ENCODE results near the gene ZCCHC7.
"Not testable (repeated sequence)": the region's sequence is repeated elsewhere in the genome, so short reads cannot be mapped to it uniquely, and the experiment has no call there.

The ZCCHC7 gene

DNA sequence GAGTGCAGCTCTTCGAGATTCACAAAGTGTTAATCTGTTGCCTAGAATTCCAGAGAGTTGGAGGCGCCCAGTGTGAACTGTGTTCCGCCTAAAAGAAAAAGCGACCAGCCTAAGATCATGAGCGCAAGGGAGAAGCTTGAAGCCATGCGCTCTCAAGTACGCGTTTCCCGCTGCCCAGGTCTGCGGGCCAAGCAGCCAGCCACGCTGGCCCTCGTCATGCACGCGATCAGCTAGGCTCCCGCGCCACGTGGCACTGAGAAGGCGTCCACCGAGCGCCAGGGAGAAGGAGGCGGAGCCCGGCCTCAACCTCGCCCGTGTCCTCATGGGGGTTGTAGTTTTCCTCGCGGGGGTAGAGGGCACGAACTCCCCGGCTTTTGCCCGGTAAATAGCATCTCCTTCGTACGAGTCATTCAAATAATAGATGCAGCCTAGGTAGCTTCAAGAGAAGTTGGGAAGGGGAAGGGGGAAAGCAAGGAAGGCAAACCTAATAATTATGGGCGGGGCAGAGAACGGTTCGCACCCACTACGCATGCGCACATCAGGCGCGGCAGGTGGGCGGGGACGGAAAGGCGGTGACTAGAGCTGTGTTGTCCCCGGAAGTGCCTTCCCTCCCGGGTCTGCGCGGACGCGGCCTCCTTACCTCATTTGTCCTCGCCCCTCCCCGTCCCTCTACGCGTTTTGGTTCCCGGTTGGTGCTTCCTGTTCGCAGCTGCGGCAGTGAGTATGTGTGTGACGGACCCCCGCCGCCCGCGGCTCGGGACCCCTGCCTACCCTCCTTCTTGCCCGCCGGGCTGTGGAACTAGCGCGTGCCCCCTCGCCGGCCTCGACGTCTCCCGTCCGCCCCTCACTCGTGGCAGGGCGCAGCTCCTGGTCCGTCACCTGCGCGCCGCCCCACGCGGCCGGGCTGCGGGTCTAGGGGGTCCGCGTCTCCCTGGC is at the start of gene ZCCHC7:
TSS of gene ZCCHC7 (plus strand) at position 668 of the 936 bp plus-strand sequence.
- DNase-seq (ENCODE audit: extremely low read depth, low read depth) = peak; percentile 88
- TF ChIP-seq, protein P1, sequence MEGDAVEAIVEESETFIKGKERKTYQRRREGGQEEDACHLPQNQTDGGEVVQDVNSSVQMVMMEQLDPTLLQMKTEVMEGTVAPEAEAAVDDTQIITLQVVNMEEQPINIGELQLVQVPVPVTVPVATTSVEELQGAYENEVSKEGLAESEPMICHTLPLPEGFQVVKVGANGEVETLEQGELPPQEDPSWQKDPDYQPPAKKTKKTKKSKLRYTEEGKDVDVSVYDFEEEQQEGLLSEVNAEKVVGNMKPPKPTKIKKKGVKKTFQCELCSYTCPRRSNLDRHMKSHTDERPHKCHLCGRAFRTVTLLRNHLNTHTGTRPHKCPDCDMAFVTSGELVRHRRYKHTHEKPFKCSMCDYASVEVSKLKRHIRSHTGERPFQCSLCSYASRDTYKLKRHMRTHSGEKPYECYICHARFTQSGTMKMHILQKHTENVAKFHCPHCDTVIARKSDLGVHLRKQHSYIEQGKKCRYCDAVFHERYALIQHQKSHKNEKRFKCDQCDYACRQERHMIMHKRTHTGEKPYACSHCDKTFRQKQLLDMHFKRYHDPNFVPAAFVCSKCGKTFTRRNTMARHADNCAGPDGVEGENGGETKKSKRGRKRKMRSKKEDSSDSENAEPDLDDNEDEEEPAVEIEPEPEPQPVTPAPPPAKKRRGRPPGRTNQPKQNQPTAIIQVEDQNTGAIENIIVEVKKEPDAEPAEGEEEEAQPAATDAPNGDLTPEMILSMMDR (IDR thresholded peaks at IDR 0.05; ENCODE audit: low read depth, low read length) = no peak

DNA sequence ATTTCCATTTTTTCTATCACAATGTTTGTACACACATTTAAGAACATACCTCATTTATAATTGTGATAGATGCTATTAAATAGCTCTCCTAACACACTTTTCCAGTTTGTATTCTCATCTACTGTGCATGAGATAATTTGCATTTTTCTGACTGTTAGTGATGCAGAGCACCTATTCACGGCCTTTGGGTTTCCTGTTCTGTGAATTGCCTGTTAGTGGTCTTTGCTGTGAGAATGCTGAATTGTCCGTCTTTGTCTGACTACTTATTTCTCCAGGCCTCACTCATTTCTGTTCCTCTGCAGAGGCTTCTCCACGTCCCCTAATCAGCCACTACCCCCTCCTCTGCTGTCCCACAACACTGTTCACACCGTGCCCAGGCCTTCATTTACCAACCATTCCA is 45.6 kb upstream of the ZCCHC7 start:
- not testable (repeated sequence) for DNase-seq (ENCODE audit: extremely low read depth, low read depth)

DNA sequence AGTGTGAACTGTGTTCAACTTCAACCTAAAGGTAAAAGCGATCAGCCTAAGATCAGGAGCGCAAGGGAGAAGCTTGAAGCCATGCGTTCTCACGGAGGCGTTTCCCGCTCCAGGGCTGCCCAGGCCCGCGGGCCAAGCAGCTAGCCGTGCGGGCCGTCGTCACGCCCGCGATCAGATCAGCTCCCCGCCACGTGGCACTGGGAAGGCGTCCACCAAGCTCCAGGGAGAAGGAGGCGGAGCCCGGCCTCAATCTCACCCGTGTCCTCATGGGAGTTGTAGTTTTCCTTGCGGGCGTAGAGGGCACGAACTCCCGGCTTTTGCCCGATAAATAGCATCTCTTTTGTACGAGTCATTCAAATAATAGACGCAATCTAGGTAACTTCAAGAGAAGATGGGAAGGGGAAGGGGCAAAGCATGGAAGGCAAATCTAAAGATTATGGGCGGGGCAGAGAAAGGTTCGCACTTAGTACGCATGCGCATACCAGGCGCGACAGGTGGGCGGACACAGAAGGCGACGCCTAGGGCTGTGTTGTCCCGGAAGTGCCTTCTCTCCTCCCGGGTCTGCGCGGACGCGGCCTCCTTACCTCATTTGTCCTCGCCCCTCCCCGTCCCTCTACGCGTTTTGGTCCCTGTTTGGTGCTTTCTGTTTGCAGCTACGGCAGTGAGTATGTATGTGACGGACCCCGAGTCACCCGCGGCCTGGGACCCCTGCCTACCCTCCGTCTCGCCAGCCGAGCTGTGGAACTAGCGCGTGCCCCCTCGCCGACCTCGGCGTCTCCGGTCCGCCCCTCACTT is 40.8 kb upstream of the ZCCHC7 start:
- TF ChIP-seq, protein P1 (IDR thresholded peaks at IDR 0.05; ENCODE audit: low read depth, low read length) = no peak
- DNase-seq (ENCODE audit: extremely low read depth, low read depth) = peak; percentile 78

DNA sequence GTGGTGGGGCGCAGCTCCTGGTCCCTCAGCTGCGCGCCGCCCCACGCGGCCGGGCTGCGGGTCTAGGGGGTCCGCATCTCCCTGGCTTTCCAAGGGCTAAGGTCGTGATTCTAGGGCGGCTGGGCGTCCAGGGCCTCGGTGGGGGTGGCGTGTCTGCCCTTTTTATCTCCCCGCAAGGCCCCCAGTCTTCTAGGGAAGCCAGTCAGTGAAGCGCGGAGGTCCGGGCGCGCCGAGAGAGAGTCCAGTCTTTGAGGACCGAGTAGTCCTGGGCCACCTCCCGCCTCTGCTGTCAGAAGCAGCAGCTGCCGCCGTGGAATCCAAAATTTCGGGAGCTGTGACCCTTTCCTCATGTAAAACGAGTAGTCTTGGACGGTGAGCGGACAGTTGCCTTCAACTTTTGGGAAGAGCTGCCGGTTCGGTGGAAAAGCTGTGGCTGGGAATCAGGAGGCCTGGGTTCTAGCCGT is 40.2 kb upstream of the ZCCHC7 start:
- DNase-seq (ENCODE audit: extremely low read depth, low read depth) = not testable (repeated sequence)

DNA sequence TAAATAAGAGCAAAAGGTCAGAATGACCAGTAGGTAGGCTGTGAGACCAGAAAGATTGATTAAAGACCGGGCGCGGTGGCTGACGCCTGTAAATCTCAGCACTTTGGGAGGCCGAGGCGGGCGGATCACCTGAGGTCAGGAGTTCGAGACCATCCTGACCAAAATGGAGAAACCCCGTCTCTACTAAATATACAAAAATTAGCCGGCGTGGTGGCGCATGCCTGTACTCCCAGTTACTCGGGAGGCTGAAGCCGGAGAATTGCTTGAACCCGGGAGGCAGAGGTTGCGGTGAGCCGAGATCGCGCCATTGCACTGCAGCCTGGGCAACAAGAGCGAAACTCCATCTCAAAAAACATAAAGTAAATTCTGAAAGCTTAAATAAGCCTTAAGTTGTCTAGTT is 38.9 kb upstream of the ZCCHC7 start:
- DNase-seq (ENCODE audit: extremely low read depth, low read depth) = not testable (repeated sequence)

DNA sequence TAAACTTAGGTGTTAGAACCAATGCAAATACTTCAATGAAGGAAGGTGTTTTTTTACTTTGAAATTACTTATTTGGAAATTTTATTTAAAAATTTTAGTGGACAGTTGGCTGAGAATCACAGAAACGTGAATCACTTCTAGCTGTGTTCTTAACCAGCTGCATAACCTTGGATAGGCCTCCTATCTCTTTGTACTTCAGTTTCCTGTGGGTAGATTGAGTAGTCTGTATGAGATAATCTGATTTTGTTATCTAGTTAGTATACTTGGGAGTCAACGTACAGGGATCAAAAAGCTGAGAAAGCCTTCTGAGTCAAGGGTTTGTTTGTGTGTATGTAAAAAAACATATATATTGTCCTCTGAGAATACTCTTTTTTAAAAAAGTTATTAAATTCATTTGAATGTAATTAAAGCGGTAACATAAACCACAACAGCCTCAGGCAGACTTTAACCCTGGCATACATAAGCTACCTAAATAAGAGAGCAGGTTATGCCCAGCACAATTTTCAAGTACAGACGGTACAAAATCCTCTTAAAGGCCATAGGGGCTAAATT is 38.1 kb upstream of the ZCCHC7 start:
- TF ChIP-seq, protein P1 (IDR thresholded peaks at IDR 0.05; ENCODE audit: low read depth, low read length) = no peak

DNA sequence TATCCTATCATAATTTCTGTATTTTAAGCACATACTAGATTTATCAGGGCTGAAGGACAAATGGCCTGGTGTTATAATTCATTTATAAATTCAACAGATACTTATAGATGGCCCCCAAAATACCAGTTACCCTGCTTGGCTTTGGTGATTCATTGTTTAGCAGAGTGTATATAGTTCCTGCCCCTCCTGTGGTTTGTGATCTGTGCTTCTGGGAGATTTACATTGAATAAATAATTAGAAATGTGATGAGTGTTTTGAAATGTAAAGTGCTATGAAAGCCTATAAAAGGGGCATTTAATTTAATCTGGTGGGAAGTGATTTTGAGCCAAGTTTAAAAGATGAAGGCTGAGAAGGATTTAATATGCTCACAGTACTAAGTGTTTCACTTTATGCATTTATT is 36.7 kb upstream of the ZCCHC7 start:
- TF ChIP-seq, protein P1 (IDR thresholded peaks at IDR 0.05; ENCODE audit: low read depth, low read length) = no peak
- no peak for DNase-seq (ENCODE audit: extremely low read depth, low read depth)

More for the DNA sequence above, 38.1 kb upstream of the ZCCHC7 start:
- DNase-seq (ENCODE audit: extremely low read depth, low read depth) = no peak

DNA sequence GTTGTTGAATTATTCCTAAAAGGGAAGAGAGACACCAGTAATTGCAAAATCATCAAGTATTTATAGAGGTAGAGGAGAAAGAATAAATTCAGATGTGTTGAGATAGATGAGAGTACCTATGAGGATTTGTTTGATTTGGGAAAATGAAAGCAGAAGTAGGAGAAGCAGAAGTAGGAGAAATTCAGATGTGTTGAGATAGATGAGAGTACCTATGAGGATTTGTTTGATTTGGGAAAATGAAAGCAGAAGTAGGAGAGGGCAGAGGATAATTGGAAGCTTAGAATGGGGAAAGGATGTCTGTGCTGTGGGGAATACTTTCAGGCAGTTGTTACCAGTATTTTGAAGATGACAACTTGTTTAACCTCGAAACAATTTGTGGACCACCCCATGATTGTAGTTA is 35.1 kb upstream of the ZCCHC7 start:
- TF ChIP-seq, protein P1 (IDR thresholded peaks at IDR 0.05; ENCODE audit: low read depth, low read length) = no peak
- DNase-seq (ENCODE audit: extremely low read depth, low read depth) = no peak

DNA sequence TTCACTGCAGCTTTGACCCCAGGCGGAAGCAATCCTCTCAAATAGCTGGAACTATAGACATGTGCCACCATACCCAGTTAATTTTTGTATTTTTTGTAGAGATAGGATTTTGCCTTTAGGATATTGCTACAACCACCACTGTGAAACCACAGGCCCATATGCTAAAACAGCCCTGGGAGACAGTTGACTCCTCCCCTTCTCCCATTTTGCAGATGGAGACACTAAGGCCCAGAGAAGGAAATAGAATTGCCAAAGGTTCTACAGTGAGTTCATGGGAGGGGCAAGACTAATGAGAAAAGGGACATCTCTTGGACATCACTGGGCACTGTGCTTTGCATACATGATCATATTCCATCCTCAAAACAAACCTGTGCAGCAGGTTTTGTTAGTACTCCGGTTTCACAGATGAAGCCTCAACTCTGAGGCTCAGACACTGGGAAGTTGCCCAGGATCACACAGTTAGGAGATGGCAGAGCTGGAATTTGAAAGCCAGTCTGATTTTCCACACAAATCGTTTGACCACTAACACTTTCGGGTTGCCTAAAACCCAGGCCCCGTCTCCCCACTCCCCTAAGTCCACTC is 27.6 kb upstream of the ZCCHC7 start:
- DNase-seq (ENCODE audit: extremely low read depth, low read depth) = not testable (repeated sequence)
